Stimulated activated CD8-positive, alpha-beta memory T cell treated with anti-CD3 and anti-CD28 coated beads, Interleukin-4, amount 100 ng/mL, for 24 hours (primary cell): Measurements from ENCODE around the gene PSPC1.
"Not testable (repeated sequence)": the region's sequence is repeated elsewhere in the genome, so short reads cannot be mapped to it uniquely, and the experiment has no call there.

Experiments
- DNase-seq: peaks from one replicate; pipeline ENCODE4 v3.0.0-alpha.2; 2020; ENCODE audit warnings: low read depth

Gene PSPC1

DNA sequence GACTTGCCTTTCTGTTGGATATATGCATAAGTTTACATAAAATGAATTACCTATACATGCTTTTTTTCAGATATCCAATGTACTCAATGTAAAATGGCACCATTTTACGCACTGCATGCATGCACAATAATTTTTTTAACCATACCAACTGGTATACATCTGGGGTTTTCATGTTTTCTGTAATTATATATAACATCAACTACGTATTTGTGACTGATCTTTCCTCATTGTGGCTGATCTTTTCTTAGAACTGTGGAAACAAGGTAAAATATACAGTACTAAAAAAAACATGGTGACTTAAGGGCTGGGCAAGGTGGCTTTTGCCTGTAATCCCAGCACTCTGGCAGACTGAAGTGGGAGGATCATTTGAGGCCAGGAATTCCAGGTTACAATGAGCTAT is 18.5 kb downstream of the PSPC1 start:
- DNase-seq = no peak

DNA sequence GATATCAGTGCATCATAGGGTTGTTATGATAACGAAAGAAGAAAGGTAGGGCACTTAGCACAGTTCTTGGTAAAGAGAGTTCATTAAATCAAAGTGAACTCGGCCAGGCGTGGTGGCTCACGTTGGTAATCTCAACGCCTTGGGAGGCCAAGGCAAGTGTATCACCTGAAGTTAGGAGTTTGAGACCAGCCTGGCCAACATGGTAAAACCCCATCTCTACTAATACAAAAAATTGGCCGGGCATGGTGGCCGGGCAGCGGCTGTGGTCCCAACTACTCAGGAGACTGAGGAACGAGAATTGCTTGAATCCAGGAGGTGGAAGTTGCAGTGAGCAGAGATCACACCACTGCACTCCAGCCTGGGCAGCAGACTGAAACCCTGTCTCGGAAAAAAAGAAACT is 19.1 kb downstream of the PSPC1 start:
- no peak for DNase-seq

DNA sequence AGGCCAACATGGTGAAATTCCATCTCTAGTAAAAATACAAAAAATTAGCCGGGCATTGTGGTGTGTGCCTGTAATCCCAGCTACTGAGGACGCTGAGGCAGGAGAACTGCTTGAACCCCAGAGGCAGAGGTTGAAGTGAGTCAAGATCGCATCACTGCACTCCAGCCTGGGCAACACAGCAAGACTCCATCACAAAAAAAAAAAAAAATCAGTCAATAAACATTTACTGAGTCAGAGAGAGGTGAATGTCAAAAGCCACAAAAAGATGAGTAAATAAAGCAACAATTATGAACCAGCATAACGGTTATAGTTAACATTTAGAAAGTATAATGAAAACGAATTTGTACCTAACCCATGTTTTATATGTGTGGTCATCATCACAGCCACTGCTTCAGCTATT is 23.1 kb downstream of the PSPC1 start:
- DNase-seq = no peak

GRCh38 chr13:19742643-19743042 is 40.1 kb downstream of the PSPC1 start:
- DNase-seq = no peak

GRCh38 chr13:19737844-19738557 is 44.7 kb downstream of the PSPC1 start:
- no peak for DNase-seq

- DNase-seq = no peak
Observed at GRCh38 chr13:19726611-19727010, 56.1 kb downstream of the PSPC1 start.

DNA sequence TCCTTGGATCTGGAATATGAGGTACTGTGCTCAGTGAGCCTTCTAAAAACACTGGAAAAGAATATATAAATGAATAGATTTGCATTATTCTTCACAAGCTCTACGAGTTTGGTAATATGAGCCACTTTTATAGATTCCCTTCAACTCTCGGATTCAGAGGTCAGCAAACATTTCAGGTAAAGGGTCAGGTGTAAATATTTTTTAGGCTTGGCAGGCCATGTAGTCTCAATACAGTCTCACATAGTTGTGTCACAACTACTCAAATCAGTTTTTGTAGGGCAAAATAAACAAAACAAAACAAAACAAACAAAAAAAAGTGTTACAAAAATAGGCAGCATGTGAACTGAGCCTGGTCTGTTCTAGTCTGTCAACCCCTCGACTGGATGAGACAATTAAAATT is 57.4 kb downstream of the PSPC1 start:
- DNase-seq = no peak

DNA sequence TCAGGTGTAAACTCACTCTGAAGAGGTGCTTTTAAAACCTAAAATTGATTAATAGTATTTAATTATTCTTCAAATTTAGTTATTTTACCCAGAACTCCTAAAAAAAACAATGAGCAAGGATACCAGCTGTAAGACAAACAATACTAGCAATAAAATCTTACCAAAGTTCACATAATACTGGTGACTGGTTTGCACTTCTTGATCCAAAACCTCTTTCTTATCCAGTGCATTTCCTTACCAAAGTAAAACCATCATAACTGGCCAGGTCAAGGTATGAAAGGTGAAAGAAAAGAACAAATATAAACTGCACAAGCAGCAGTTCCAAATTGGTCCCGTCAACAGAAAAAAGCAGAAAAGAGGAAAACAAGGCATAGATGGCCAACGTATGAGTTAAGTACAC is 62.7 kb downstream of the PSPC1 start:
- DNase-seq = no peak

- DNase-seq = no peak
Observed at GRCh38 chr13:19713186-19713965, 69.4 kb downstream of the PSPC1 start.

- not testable (repeated sequence) for DNase-seq
Observed at GRCh38 chr13:19709782-19710181, 73.0 kb downstream of the PSPC1 start.

DNA sequence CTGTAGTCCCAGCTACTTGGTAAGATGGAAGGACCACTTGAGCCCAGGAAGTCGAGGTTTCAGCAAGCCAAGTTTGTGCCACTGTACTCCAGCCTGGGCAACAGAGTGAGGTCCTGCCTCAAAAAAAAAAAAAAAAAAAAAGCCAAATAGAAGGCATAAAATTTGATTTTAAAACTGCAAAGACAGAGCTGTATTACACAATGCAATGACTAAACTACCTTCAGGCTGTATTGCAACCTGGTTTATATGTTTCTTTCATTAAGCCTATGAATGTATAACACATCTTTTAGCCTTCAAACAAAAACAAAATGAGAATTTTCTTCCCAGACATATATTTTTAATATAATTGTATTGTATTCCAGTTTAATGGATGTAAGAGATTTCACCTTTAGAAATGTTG is 73.7 kb downstream of the PSPC1 start:
- not testable (repeated sequence) for DNase-seq

GRCh38 chr13:19704256-19704655 is 78.5 kb downstream of the PSPC1 start:
- DNase-seq = not testable (repeated sequence)

DNA sequence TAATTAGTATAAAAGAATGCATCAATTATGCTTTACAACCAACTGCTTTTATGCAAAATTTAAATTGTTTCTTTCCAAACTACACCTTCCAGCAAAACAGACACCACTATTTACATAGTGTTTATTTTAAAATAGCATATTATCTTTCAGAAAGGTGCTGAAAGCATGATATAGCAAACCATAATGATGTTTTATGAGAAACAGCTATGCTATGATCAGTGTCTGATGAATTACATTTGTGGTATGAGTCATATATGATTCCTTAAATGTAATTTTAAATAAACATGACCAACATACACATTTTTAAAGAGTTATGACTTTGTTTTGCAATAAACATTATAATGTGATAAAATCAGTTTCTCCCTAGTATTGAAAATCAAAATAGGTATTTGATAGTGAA is 81.1 kb downstream of the PSPC1 start:
- not testable (repeated sequence) for DNase-seq

GRCh38 chr13:19700963-19701362 is 81.8 kb downstream of the PSPC1 start:
- DNase-seq = not testable (repeated sequence)

DNA sequence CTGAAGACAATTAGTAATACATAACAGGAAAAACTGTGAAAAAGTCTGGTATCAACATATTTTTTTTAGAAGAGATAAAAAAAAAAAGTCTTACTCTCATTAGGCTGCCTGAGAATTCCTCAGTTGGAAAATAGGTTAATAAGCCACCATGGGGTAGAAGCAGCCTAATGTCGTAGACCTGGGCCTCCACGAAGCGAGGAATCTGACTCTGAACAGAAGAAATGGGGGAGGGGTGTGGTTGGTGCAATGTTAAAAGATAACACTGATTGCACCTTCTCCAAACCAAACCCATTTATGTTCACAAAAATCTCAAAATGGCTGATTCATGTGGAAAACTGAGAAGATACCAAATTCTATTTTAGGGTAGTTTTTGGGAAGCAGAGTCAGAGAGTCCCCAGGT is 86.9 kb downstream of the PSPC1 start:
- DNase-seq = no peak

GRCh38 chr13:19695428-19695827 is 87.3 kb downstream of the PSPC1 start:
- no peak for DNase-seq

DNA sequence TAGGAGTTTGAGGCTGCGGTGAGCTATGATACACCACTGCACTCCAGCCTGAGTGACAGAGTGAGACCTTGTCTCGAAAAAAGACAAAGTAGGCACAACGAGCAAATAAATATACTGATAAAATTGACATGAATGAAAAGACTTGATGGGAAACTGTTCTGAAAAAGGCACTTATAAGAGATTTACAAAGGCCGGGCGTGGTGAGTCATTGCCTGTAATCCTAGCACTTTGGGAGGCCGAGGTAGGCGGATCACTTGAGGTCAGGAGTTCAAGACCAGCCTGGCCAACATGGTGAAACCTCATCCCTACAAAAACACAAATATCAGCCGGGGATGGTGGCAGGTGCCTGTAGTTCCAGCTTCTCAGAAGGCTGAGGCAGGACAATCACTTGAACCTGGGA is 91.3 kb downstream of the PSPC1 start:
- not testable (repeated sequence) for DNase-seq

GRCh38 chr13:19685437-19685836 is 97.3 kb downstream of the PSPC1 start:
- DNase-seq = no peak

- DNase-seq = no peak
Observed at GRCh38 chr13:19685034-19685433, 97.7 kb downstream of the PSPC1 start.

GRCh38 chr13:19681517-19681916 is 101.2 kb downstream of the PSPC1 start:
- DNase-seq = no peak

DNA sequence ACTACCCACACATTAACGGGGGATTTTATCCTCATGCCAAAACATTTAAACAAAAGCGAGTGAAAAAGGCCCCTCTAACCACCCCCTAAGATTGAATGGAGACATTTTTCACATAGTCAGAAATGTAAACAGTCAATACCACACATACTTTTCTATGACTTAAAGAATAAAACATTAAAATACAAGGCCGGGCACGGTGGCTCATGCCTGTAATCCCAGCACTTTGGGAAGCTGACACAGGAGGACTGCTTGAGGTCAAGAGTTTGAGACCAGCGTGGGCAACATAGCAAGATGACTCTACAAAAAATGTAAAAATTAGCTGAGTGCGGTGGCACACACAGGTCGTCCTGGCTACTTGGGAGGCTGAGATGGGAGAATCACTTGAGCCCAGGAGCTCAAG is 102.0 kb downstream of the PSPC1 start:
- DNase-seq = no peak

- DNase-seq = no peak
Observed at GRCh38 chr13:19676168-19676567, 106.6 kb downstream of the PSPC1 start.

GRCh38 chr13:19674898-19675297 is 107.8 kb downstream of the PSPC1 start:
- DNase-seq = no peak
